Liver (tissue), 9 donors: Measurements from ENCODE around the gene CHRNA3. TPM values are rescaled to one million over a fixed set of nuclear protein-coding genes. Genes with fewer than 3 reads are reported as not detected.

Experiments
- DNase-seq: peaks from one replicate; pipeline ENCODE4 v3.0.0-alpha.2; 2017; ENCODE audit warnings: low spot score
- H3K27ac ChIP-seq, 2 donors: one replicate each; pipeline ENCODE4 v1.7.0; 2013; ENCODE audit warnings: inconsistent platforms in 2 of 2, low read length in 2 of 2, control low read depth in 1 of 2, low read depth in 1 of 2, mild to moderate bottlenecking in 1 of 2
- H3K27me3 ChIP-seq, 4 donors: one replicate each; pipeline versions ENCODE4 v1.6.1 to v1.7.0; 2013; ENCODE audit warnings: low read length in 3 of 4, inconsistent platforms in 1 of 4, mild to moderate bottlenecking in 1 of 4, moderate library complexity in 1 of 4; ENCODE audit not compliant: control insufficient read depth in 4 of 4, insufficient read depth in 4 of 4
- H3K36me3 ChIP-seq, 4 donors: one replicate each; pipeline versions ENCODE4 v1.6.1 to v1.7.0; 2013; ENCODE audit warnings: low read length in 3 of 4, mild to moderate bottlenecking in 3 of 4, low read depth in 1 of 4, moderate library complexity in 1 of 4; ENCODE audit not compliant: control insufficient read depth in 4 of 4, insufficient read depth in 3 of 4
- H3K4me1 ChIP-seq, 4 donors: one replicate each; pipeline versions ENCODE4 v1.6.1 to v1.7.0; 2013; ENCODE audit warnings: low read length in 3 of 4, mild to moderate bottlenecking in 3 of 4, moderate library complexity in 1 of 4; ENCODE audit not compliant: control insufficient read depth in 4 of 4, insufficient read depth in 4 of 4
- H3K4me3 ChIP-seq, 3 donors: one replicate each; pipeline versions ENCODE4 v1.6.1 to v1.7.0; 2013; ENCODE audit warnings: low read length in 3 of 3, control low read depth in 1 of 3, low read depth in 1 of 3, mild to moderate bottlenecking in 1 of 3
- H3K9ac ChIP-seq, 2 donors: one replicate each; pipeline ENCODE4 v1.7.0; 2013; ENCODE audit warnings: low read length in 2 of 2, mild to moderate bottlenecking in 2 of 2, moderate library complexity in 2 of 2, control low read depth in 1 of 2, low read depth in 1 of 2
- H3K9me3 ChIP-seq, 4 donors: one replicate each; pipeline versions ENCODE4 v1.6.1 to v1.7.0; 2013; ENCODE audit warnings: low read length in 3 of 4; ENCODE audit not compliant: control insufficient read depth in 4 of 4
- ATF3 ChIP-seq: IDR thresholded peaks from 2 replicates; pipeline ENCODE4 v1.6.1; 2016; ENCODE audit warnings: antibody characterized with exemption
- CTCF ChIP-seq: fragments of 150-350 bp; IDR thresholded peaks from 2 replicates; pipeline ENCODE4 v1.5.1; 2017; ENCODE audit warnings: improper control_type of control experiment, low read depth, low read length; ENCODE audit not compliant: missing input control
- EGR1 ChIP-seq, 2 donors: IDR thresholded peaks; 2 replicates each; pipeline ENCODE4 v1.6.1; 2016 to 2018; ENCODE audit warnings: antibody characterized with exemption in 2 of 2, low read depth in 2 of 2
- FOXA1 ChIP-seq: IDR thresholded peaks from 2 replicates; pipeline ENCODE4 v1.6.1; 2016; ENCODE audit warnings: antibody characterized with exemption
- GABPA ChIP-seq, 2 donors: IDR thresholded peaks in 1 of 2; conservative IDR thresholded peaks in 1 of 2; 2 replicates each; pipeline ENCODE4 v1.6.1; 2016; ENCODE audit warnings: antibody characterized with exemption in 2 of 2, mild to moderate bottlenecking in 1 of 2, moderate library complexity in 1 of 2
- HNF4A ChIP-seq, 2 donors: conservative IDR thresholded peaks; 2 replicates each; pipeline ENCODE4 v1.6.1; 2016; ENCODE audit warnings: antibody characterized with exemption in 2 of 2, mild to moderate bottlenecking in 2 of 2
- HNF4G ChIP-seq: IDR thresholded peaks from 2 replicates; pipeline ENCODE4 v1.6.1; 2016; ENCODE audit warnings: antibody characterized with exemption
- NR2F2 ChIP-seq: IDR thresholded peaks from 2 replicates; pipeline ENCODE4 v1.6.1; 2016; ENCODE audit warnings: antibody characterized with exemption
- RAD21 ChIP-seq, 2 donors: IDR thresholded peaks; 2 replicates each; pipeline ENCODE4 v1.6.1; 2016; ENCODE audit warnings: antibody characterized with exemption in 2 of 2, mild to moderate bottlenecking in 2 of 2
- RXRA ChIP-seq, 2 donors: IDR thresholded peaks; 2 replicates each; pipeline ENCODE4 v1.6.1; 2017 to 2018; ENCODE audit warnings: antibody characterized with exemption in 2 of 2, mild to moderate bottlenecking in 1 of 2
- SP1 ChIP-seq: IDR thresholded peaks from 2 replicates; pipeline ENCODE4 v1.6.1; 2018; ENCODE audit warnings: antibody characterized with exemption, mild to moderate bottlenecking
- YY1 ChIP-seq: IDR thresholded peaks from 2 replicates; pipeline ENCODE4 v1.6.1; 2016; ENCODE audit warnings: antibody characterized with exemption, mild to moderate bottlenecking
- WGBS: extraction: QIAGEN DNeasy Blood & Tissue Kit; methylation state at CpG from one replicate; pipeline ENCODE4 v1.1.7; 2013; 5-methylcytosine and 5-hydroxymethylcytosine counted together
- polyA plus RNA-seq, 2 donors: library from polyadenylated mRNA; stranded (reverse) in 1 of 2; unstranded in 1 of 2; fragments of 200-250 nt in 1 of 2; fragments of >200 nt in 1 of 2; fragmentation: Nextera tagmentation in 1 of 2; extraction: Ambion mirVana in 1 of 2; gene quantifications; one replicate each; pipeline versions ENCODE4 v1.2.1 to v1.2.3, GENCODE V29; 2013 to 2015
- total RNA-seq, 2 donors: library from RNA; depleted of rRNA; stranded (reverse); fragments of >200 nt; gene quantifications; one replicate each; pipeline ENCODE4 v1.2.3, GENCODE V29; 2014
- TF ChIP-seq, protein P1 (sequence below): IDR thresholded peaks from 2 replicates; pipeline ENCODE4 v1.6.1; 2016; ENCODE audit warnings: antibody characterized with exemption
- donor health status: healthy.
- donor health status: healthy.
- donor health status: healthy.
- donor health status: healthy.
- donor health status: healthy.

CHRNA3 gene
- total and polyA plus RNA-seq, 4 donors: not detected

- Histone ChIP-seq H3K9me3 (peaks cover 0 to 5% (median 2%) of the 10 kb centered on the region in 4 donors), H3K27me3 (peaks cover 0 to 2% (median 0%) of the 10 kb centered on the region in 4 donors), H3K27ac (no peak overlapping the region), H3K9ac (no peak overlapping the region), H3K4me1 (peaks cover 0 to 6% (median 5%) of the 10 kb centered on the region in 4 donors), H3K4me3 (no peak overlapping the region), H3K36me3 (no peaks in the 10 kb centered on the region)
- 84% methylated on average over 2 of the region's 2 CpGs for WGBS
- no peak for DNase-seq
- TF ChIP-seq RAD21 (IDR thresholded peaks at IDR 0.05): no peak
- TF ChIP-seq GABPA (IDR thresholded peaks at IDR 0.05 in 1 of 2, conservative IDR thresholded peaks at IDR 0.05 in 1 of 2): no peak
- TF ChIP-seq, protein P1, sequence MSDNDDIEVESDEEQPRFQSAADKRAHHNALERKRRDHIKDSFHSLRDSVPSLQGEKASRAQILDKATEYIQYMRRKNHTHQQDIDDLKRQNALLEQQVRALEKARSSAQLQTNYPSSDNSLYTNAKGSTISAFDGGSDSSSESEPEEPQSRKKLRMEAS: no peak
Measured at GRCh38 chr15:78636378-78636859, 15.6 kb upstream of the CHRNA3 start.

DNA sequence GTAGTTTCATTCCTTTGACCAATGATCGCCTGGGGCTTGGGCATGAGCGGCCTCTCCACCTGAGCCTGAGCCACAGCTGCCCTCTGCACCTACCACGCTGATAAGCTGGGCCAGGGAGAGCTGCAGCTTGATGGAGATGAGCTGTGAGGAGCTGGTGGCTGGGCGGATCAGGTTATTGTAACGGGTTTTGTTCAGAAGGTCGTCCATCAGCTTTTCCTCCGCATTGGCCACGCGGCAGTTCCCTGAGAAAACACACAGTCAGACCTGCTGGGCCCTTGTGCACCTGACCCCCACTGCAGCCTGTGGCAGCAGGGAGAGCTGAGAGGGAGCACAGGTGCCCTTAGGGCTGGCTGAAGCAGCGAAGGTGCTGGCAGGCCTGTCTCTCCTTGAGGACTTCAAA, 14.6 kb upstream of the CHRNA3 start:
- TF ChIP-seq FOXA1 (no peak), HNF4G (no peak), HNF4A (conservative IDR thresholded peaks at IDR 0.05) (no peak), CTCF (no peak), NR2F2 (no peak), EGR1 (IDR thresholded peaks at IDR 0.05; ENCODE audit: low read depth in 2 of 2) (no peak)
- no peaks in the 10 kb centered on the region for H3K27me3 ChIP-seq
- 90% methylated on average over 10 of the region's 10 CpGs for WGBS
- H3K9ac ChIP-seq: no peak overlapping the region
- no peak for DNase-seq
- H3K9me3 ChIP-seq: peaks cover 0 to 5% (median 2%) of the 10 kb centered on the region in 4 donors
- H3K27ac ChIP-seq: no peak overlapping the region
- H3K4me1 ChIP-seq: no peaks in the 10 kb centered on the region
- H3K4me3 ChIP-seq: no peak overlapping the region
- no peaks in the 10 kb centered on the region for H3K36me3 ChIP-seq

DNA sequence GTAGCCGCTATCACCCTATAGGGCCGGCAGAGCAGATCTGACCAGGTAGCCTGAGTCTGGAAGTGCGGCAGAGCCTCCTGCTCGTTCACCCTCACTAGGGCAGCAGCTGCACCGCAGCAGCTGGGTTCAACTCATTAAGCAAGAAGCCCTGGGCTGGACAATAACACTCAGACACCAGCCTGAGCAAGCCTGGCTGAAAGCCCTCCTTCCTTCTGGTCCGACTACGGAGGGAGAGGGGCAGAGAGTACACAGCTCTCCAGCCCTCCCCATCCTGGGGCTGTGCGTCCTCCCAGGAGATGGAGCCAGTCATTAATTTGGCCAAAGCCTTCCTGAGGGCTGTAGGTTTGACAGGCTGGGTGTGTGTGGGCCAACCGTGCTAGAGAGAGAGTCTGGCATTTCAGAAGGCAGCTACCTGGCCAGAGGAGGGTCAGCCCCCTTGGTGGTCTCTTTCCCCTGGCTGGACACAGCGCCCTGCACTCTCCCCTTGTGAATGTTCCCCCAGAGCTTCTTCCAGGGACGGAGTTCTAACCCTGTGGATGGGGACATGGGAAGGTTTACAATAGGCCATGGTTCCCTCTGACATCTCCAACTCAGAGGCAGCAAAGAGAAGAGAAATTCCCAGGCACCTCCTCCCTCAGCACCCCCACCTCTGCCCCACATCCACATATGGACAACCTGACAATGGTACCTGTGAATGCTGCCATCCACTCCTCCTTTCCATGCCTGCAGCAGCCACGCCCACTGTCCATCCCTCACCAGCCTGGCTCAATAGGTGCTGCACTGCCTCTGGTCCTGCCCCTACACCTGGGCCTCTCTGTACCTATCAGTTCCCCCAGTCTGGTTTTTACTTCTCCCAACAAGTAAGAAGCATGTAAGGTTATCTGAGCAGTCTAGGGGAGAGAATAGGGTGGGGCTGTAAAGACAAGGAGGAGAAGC, 13.7 kb upstream of the CHRNA3 start:
- no peak for DNase-seq

More for the DNA sequence above, 13.7 kb upstream of the CHRNA3 start:
- Histone ChIP-seq H3K4me1 (no peaks in the 10 kb centered on the region), H3K4me3 (no peak overlapping the region), H3K36me3 (no peaks in the 10 kb centered on the region), H3K9ac (no peak overlapping the region), H3K27me3 (no peaks in the 10 kb centered on the region), H3K27ac (no peak overlapping the region), H3K9me3 (peaks cover 0 to 5% (median 2%) of the 10 kb centered on the region in 4 donors)
- 90% methylated on average over 12 of the region's 12 CpGs for WGBS
- no peak for TF ChIP-seq SP1
- no peak for TF ChIP-seq NR2F2
- no peak for TF ChIP-seq ATF3
- TF ChIP-seq YY1: no peak
- no peak for TF ChIP-seq CTCF
- TF ChIP-seq RXRA (IDR thresholded peaks at IDR 0.05): no peak
